SU-DHL-6 (cell line): Measurements from ENCODE around the gene USP46.

Source experiments
- EZH2phosphoT487 ChIP-seq: fragments of 200-600 bp; sonication (generic), shearing (Covaris generic); conservative IDR thresholded peaks from 2 replicates; pipeline ENCODE4 v1.6.1; 2018; ENCODE audit warnings: mild to moderate bottlenecking, antibody characterized with exemption, low read length, moderate library complexity, mixed read lengths
- TF ChIP-seq, protein P1 (sequence below): fragments of 200-600 bp; sonication (generic); IDR thresholded peaks from one replicate; pipeline ENCODE4 v1.5.1; 2017; ENCODE audit warnings: antibody characterized with exemption, mild to moderate bottlenecking, low read length, moderate library complexity; ENCODE audit not compliant: insufficient read depth, poor library complexity, severe bottlenecking

- TF ChIP-seq, protein P1, sequence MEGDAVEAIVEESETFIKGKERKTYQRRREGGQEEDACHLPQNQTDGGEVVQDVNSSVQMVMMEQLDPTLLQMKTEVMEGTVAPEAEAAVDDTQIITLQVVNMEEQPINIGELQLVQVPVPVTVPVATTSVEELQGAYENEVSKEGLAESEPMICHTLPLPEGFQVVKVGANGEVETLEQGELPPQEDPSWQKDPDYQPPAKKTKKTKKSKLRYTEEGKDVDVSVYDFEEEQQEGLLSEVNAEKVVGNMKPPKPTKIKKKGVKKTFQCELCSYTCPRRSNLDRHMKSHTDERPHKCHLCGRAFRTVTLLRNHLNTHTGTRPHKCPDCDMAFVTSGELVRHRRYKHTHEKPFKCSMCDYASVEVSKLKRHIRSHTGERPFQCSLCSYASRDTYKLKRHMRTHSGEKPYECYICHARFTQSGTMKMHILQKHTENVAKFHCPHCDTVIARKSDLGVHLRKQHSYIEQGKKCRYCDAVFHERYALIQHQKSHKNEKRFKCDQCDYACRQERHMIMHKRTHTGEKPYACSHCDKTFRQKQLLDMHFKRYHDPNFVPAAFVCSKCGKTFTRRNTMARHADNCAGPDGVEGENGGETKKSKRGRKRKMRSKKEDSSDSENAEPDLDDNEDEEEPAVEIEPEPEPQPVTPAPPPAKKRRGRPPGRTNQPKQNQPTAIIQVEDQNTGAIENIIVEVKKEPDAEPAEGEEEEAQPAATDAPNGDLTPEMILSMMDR: no peak
- TF ChIP-seq EZH2phosphoT487: no peak
Observed at GRCh38 chr4:52635130-52635529, 24.0 kb downstream of the USP46 start.
